Erythroblast (primary cell): ENCODE results near the gene PCBP3.

Experiments
- GATA1 ChIP-seq: IDR thresholded peaks from 2 replicates; pipeline ENCODE4 v1.6.1; 2011; ENCODE audit warnings: low read depth, mild to moderate bottlenecking, control low read depth, low read length, moderate library complexity
- POLR2A ChIP-seq: IDR thresholded peaks from 2 replicates; pipeline ENCODE4 v1.6.1; 2011; ENCODE audit warnings: mild to moderate bottlenecking, low read length

- TF ChIP-seq POLR2A, result no peak
- TF ChIP-seq GATA1, result no peak
These were observed 200.7 kb downstream of the PCBP3 start for GRCh38 chr21:45844181-45844580.
